Endodermal cell (in vitro differentiated cells): ENCODE data around the gene SYNE3. TPM values are rescaled to one million over a fixed set of nuclear protein-coding genes. Genes with fewer than 3 reads are reported as not detected.
A peak's percentile ranks its signal among the peaks of the same experiment; 100 is the strongest.

Source experiments
- DNase-seq: peaks from one replicate; pipeline ENCODE4 v3.0.0-alpha.2; 2017
- H3K27ac ChIP-seq: 2 replicates; pipeline ENCODE4 v1.5.1; 2013; ENCODE audit warnings: mild to moderate bottlenecking, low read depth, low read length, moderate library complexity
- H3K27me3 ChIP-seq: 2 replicates; pipeline ENCODE4 v1.6.1; 2013; ENCODE audit warnings: mild to moderate bottlenecking, low read length, moderate library complexity; ENCODE audit not compliant: insufficient read depth, control insufficient read depth, poor library complexity, severe bottlenecking
- H3K36me3 ChIP-seq: 2 replicates; pipeline ENCODE4 v1.7.0; 2013; ENCODE audit warnings: mild to moderate bottlenecking, low read length, moderate library complexity; ENCODE audit not compliant: control insufficient read depth, insufficient read depth
- H3K4me1 ChIP-seq: one replicate; pipeline ENCODE4 v1.7.0; 2013; ENCODE audit warnings: low read length; ENCODE audit not compliant: control insufficient read depth, insufficient read depth
- H3K4me3 ChIP-seq: 2 replicates; pipeline ENCODE4 v1.5.1; 2013; ENCODE audit warnings: mild to moderate bottlenecking, low read length, moderate library complexity
- H3K9ac ChIP-seq: 2 replicates; pipeline ENCODE4 v1.6.1; 2013; ENCODE audit warnings: mild to moderate bottlenecking, low read length, moderate library complexity; ENCODE audit not compliant: poor library complexity, severe bottlenecking; ENCODE audit errors: extremely low read depth
- H3K9me3 ChIP-seq: 2 replicates; pipeline ENCODE4 v1.6.1; 2013; ENCODE audit warnings: mild to moderate bottlenecking, low read length, moderate library complexity; ENCODE audit not compliant: control insufficient read depth
- H3K27ac Mint-ChIP-seq: 2 replicates; pipeline ENCODE4 v1.8.0; 2020; ENCODE audit warnings: mixed read lengths
- H3K27me3 Mint-ChIP-seq: 2 replicates; pipeline ENCODE4 v1.8.0; 2021; ENCODE audit warnings: mild to moderate bottlenecking, mixed read lengths; ENCODE audit not compliant: insufficient read depth
- H3K36me3 Mint-ChIP-seq: 2 replicates; pipeline ENCODE4 v1.8.0; 2020; ENCODE audit warnings: low read depth, mixed read lengths
- H3K4me1 Mint-ChIP-seq: 2 replicates; pipeline ENCODE4 v1.8.0; 2020; ENCODE audit warnings: mixed read lengths
- H3K4me3 Mint-ChIP-seq: 2 replicates; pipeline ENCODE4 v1.8.0; 2020; ENCODE audit warnings: mild to moderate bottlenecking, moderate library complexity, mixed read lengths
- H3K9me3 Mint-ChIP-seq: 2 replicates; pipeline ENCODE4 v1.8.0; 2020; ENCODE audit warnings: mild to moderate bottlenecking, mixed read lengths
- WGBS, 2 experiments: methylation state at CpG; one replicate each; pipeline versions ENCODE4 v1.1.5 to v1.1.7; 2013; ENCODE audit warnings: missing lambda C conversion rate in 2 of 2, mixed read lengths in 1 of 2; ENCODE audit not compliant: insufficient coverage in 1 of 2, insufficient read length in 1 of 2; 5-methylcytosine and 5-hydroxymethylcytosine counted together
- total RNA-seq, 2 donors: library from RNA; stranded (reverse); fragmentation: NEBNext Ultra II Directional in 1 of 2; extraction: Animal tissue kit (Norgen Biotek cat#: 25700) in 1 of 2; gene quantifications; 2 replicates in 1 of 2; 3 replicates in 1 of 2; pipeline ENCODE4 v1.2.1, GENCODE V29; 2021
- TF ChIP-seq, protein P1 (sequence below): fragments of 200-600 bp; sonication (generic); conservative IDR thresholded peaks from 2 replicates; pipeline ENCODE4 v1.5.0; 2021; ENCODE audit warnings: antibody characterized with exemption, mild to moderate bottlenecking

SYNE3 gene
- total RNA-seq, 2 donors from 2014 or later: 1.0 to 5.2 TPM

- no peaks in the 10 kb centered on the region for H3K27me3 Mint-ChIP-seq
- no peak overlapping the region for H3K4me3 ChIP-seq
- DNase-seq: no peak
- H3K4me1 Mint-ChIP-seq: peaks cover 58% of the 10 kb centered on the region
- H3K27me3 ChIP-seq: no peaks in the 10 kb centered on the region
- no peak overlapping the region for H3K9ac ChIP-seq
- H3K27ac Mint-ChIP-seq: no peak overlapping the region
- no peak overlapping the region for H3K27ac ChIP-seq
- H3K9me3 ChIP-seq: no peaks in the 10 kb centered on the region
- H3K4me1 ChIP-seq: peaks cover 49% of the 10 kb centered on the region
- no peak overlapping the region for H3K4me3 Mint-ChIP-seq
- H3K9me3 Mint-ChIP-seq: no peaks in the 10 kb centered on the region
- TF ChIP-seq, protein P1, sequence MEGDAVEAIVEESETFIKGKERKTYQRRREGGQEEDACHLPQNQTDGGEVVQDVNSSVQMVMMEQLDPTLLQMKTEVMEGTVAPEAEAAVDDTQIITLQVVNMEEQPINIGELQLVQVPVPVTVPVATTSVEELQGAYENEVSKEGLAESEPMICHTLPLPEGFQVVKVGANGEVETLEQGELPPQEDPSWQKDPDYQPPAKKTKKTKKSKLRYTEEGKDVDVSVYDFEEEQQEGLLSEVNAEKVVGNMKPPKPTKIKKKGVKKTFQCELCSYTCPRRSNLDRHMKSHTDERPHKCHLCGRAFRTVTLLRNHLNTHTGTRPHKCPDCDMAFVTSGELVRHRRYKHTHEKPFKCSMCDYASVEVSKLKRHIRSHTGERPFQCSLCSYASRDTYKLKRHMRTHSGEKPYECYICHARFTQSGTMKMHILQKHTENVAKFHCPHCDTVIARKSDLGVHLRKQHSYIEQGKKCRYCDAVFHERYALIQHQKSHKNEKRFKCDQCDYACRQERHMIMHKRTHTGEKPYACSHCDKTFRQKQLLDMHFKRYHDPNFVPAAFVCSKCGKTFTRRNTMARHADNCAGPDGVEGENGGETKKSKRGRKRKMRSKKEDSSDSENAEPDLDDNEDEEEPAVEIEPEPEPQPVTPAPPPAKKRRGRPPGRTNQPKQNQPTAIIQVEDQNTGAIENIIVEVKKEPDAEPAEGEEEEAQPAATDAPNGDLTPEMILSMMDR: no peak
- H3K36me3 ChIP-seq: no peaks in the 10 kb centered on the region
- 82 to 87% methylated on average over 7 to 9 of the region's 9 CpGs for WGBS, 2 experiments
- no peaks in the 10 kb centered on the region for H3K36me3 Mint-ChIP-seq
These were observed 18.9 kb downstream of the SYNE3 start for GRCh38 chr14:95497561-95498011.

GRCh38 chr14:95496690-95497259 lies 19.7 kb downstream of the SYNE3 start:
- Histone ChIP-seq H3K9me3 (peaks cover 8% of the 10 kb centered on the region), H3K27ac (no peak overlapping the region), H3K4me3 (no peak overlapping the region), H3K27me3 (no peaks in the 10 kb centered on the region), H3K9ac (peak overlapping the region; percentile 42), H3K4me1 (peaks cover 41% of the 10 kb centered on the region), H3K36me3 (no peaks in the 10 kb centered on the region)
- TF ChIP-seq, protein P1: no peak
- Mint-ChIP-seq H3K27ac (peak overlapping the region; percentile 75), H3K4me3 (no peak overlapping the region), H3K27me3 (no peaks in the 10 kb centered on the region), H3K4me1 (peaks cover 51% of the 10 kb centered on the region), H3K9me3 (peaks cover 5% of the 10 kb centered on the region), H3K36me3 (no peaks in the 10 kb centered on the region)
- 62% methylated on average over 4 of the region's 4 CpGs; no CpG with 5 or more reads in 1 of the 2 experiments for WGBS, 2 experiments
- DNase-seq: no peak

DNA sequence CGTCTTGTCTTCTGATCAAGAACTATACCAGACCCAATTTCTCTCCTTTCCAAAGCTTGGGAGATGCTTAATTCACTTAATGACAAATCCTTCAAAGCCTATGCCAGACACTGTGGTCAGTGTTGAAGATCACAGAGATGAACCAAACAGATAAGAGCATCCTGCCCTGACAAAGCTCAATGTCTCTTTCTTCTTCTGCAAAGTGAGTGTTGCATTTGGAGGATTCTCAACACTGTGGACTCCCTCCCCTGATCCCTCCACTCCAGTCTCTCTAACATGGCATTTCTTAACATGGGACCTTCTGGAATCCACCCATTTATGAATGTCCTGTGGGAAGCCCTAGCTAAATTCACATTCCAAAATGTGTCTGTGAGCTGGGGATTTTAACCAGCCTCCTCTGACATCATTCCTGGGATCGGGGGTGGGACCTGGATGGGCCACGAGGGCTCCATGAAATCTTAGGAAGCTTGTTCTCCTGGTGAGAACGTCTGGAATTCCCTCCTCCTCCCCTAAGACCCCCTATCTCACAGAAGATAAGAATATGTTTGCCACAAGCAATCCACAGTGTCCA lies 20.3 kb downstream of the SYNE3 start:
- H3K9me3 Mint-ChIP-seq: peaks cover 5% of the 10 kb centered on the region
- TF ChIP-seq, protein P1: no peak
- no peaks in the 10 kb centered on the region for H3K27me3 Mint-ChIP-seq
- Histone ChIP-seq H3K9ac (peak overlapping the region; percentile 42), H3K36me3 (no peaks in the 10 kb centered on the region), H3K4me1 (peaks cover 42% of the 10 kb centered on the region), H3K27ac (no peak overlapping the region), H3K27me3 (no peaks in the 10 kb centered on the region), H3K9me3 (peaks cover 8% of the 10 kb centered on the region), H3K4me3 (peak overlapping the region; percentile 25)
- H3K36me3 Mint-ChIP-seq: no peaks in the 10 kb centered on the region
- peak overlapping the region; percentile 75 for H3K27ac Mint-ChIP-seq
- H3K4me1 Mint-ChIP-seq: peaks cover 46% of the 10 kb centered on the region
- no peak for DNase-seq
- 10 to 43% methylated on average over 2 to 4 of the region's 4 CpGs for WGBS, 2 experiments
- H3K4me3 Mint-ChIP-seq: no peak overlapping the region
